Measurements from ENCODE around the gene CTCF.

Gene CTCF

DNA sequence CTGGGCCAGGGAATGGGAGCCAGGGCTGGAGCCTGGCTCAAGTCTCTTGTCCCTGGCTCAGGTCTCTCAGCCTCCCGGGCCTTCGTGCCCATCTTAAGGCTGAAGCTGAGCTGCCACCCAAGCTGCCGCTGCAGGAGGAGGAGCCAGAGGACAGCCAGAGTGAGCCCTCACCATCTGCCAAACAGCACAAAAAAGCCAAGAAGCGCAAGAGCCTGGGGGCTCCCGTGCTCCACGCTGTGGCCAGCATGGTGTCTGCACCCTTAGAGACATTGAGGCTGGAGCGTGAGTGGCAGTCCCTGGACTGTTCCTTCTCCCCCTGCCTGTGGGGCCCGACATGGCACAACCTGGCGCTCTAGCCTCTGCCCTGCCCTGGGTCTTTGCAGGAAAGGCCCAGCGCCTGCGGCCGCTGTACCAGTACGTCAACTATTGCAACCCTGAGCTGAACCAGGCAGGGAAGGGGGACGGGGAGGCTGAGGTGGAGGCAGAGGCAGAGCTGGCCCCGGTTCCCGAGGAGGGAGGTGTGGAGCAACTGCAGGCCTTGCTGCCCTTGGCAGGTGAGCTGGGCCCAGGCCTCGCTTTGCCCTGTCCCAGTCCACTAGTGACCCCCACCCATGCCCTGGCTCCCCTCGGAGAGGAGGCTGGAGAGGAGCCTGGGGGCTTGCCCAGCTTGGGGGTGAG lies 105.6 kb downstream of the CTCF start:
- Histone ChIP-seq H3K27me3 (no peaks in the 10 kb centered on the region), H3K27ac (peak overlapping the region; percentile 85), H3K36me3 (no peaks in the 10 kb centered on the region), H3K9me3 (no peaks in the 10 kb centered on the region), H3K4me1 (ENCODE audit: control insufficient read depth in 1 of 2, insufficient read depth in 1 of 2, low read depth in 1 of 2, low read length in 1 of 2) (peaks cover 46 to 49% of the 10 kb centered on the region in 2 experiments), H3K4me3 (ENCODE audit: low read depth in 1 of 2, low read length in 1 of 2) (peak overlapping the region; percentile 92 to 100)
- TF ChIP-seq, protein P1, sequence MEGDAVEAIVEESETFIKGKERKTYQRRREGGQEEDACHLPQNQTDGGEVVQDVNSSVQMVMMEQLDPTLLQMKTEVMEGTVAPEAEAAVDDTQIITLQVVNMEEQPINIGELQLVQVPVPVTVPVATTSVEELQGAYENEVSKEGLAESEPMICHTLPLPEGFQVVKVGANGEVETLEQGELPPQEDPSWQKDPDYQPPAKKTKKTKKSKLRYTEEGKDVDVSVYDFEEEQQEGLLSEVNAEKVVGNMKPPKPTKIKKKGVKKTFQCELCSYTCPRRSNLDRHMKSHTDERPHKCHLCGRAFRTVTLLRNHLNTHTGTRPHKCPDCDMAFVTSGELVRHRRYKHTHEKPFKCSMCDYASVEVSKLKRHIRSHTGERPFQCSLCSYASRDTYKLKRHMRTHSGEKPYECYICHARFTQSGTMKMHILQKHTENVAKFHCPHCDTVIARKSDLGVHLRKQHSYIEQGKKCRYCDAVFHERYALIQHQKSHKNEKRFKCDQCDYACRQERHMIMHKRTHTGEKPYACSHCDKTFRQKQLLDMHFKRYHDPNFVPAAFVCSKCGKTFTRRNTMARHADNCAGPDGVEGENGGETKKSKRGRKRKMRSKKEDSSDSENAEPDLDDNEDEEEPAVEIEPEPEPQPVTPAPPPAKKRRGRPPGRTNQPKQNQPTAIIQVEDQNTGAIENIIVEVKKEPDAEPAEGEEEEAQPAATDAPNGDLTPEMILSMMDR (IDR thresholded peaks at IDR 0.05): peak; percentile 51

DNA sequence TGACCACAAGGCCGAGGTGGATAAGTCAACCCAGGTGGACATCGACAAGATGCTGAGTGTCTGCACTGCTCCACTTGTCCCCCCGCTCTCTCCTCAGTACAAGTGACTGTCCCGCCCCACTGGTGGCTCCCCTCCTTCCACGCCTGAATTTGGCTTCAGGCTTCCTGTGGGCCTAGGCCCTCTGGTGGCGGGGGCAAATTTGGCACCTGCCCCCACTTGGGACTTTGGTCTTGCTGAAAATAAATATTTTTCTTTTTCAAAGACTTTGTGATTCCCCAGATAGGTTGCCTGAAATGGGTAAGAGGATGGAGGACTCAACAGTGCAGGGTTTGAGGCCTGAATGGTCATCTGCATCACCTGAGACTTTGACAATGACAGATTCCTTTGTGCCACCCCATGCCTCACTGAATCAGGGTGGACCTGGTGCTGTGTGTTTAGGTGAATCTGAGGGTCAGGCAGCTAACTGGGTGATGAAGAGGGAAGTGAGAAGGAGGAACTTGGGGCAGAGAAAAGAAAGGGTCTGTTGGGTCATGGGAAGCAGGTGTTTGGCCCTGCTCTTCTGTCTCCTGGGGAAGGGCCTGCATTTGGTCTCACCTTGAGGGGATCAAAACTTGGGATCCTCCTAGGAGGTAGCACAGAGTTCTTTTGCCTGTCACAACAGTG lies 106.3 kb downstream of the CTCF start:
- H3K36me3 ChIP-seq: no peaks in the 10 kb centered on the region
- peaks cover 53 to 55% of the 10 kb centered on the region in 2 experiments for H3K4me1 ChIP-seq (ENCODE audit: control insufficient read depth in 1 of 2, insufficient read depth in 1 of 2, low read depth in 1 of 2, low read length in 1 of 2)
- TF ChIP-seq, protein P1 (IDR thresholded peaks at IDR 0.05): no peak
- H3K27ac ChIP-seq: peak overlapping the region; percentile 85
- no peaks in the 10 kb centered on the region for H3K27me3 ChIP-seq
- H3K4me3 ChIP-seq (ENCODE audit: low read depth in 1 of 2, low read length in 1 of 2): peak overlapping the region in 1 of 2 experiments; percentile 15
- no peaks in the 10 kb centered on the region for H3K9me3 ChIP-seq

DNA sequence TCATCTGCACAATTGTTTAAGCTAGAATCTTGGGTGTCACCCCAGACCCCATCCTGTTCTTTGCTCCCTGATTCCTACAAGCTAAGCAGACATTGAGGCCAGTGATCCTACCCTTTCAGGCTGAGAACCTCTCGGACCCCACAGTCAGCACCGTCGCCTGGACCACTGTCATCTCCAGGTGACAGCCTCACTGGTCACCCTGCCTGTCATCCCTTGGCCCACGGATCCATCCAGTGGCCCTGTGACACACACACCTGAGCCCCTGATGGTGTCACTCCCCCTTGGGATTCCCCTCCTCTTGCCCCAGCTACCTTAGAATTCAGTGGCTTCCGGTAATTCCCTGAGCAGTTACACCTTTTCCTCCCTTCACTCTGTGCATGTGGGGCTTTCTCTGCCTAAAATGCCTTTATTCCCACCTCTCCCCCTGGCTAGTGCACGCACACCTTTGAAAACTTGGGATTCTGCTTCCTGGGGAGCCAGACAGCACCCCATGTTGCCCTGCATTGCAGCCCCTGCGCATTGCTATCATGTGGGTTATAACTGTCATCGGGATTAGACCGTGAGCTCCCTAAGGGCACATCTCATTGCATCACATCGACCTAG lies 107.3 kb downstream of the CTCF start:
- Histone ChIP-seq H3K27me3 (no peaks in the 10 kb centered on the region), H3K27ac (peak overlapping the region; percentile 85), H3K4me1 (ENCODE audit: control insufficient read depth in 1 of 2, insufficient read depth in 1 of 2, low read depth in 1 of 2, low read length in 1 of 2) (peaks cover 62 to 65% of the 10 kb centered on the region in 2 experiments), H3K4me3 (ENCODE audit: low read depth in 1 of 2, low read length in 1 of 2) (peak overlapping the region in 1 of 2 experiments; percentile 15), H3K9me3 (no peaks in the 10 kb centered on the region), H3K36me3 (no peaks in the 10 kb centered on the region)
- TF ChIP-seq, protein P1 (IDR thresholded peaks at IDR 0.05): no peak

DNA sequence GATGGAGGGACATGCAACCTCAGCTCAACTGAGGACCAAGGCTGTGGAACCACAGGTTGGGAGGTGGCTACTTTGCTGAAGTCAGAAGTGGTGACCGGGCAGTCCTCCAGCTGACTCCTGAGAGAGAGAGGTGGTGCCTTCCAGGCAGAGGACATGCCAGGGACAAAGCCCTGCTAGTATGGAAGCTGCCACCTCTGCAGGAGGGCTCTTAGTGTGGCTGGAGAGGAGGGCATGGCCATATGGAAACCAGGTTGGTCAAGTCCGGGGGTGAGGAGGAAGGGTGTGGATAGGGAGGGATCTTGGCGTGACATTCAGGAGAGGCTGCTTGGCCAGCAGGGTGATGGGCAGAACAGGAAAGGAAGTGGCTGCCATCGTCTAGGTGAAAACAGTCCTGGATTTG lies 110.0 kb downstream of the CTCF start:
- peaks cover 52 to 56% of the 10 kb centered on the region in 2 experiments for H3K4me1 ChIP-seq (ENCODE audit: control insufficient read depth in 1 of 2, insufficient read depth in 1 of 2, low read depth in 1 of 2, low read length in 1 of 2)
- TF ChIP-seq, protein P1 (IDR thresholded peaks at IDR 0.05): no peak
- no peaks in the 10 kb centered on the region for H3K9me3 ChIP-seq
- peaks cover 13% of the 10 kb centered on the region for H3K36me3 ChIP-seq
- H3K4me3 ChIP-seq (ENCODE audit: low read depth in 1 of 2, low read length in 1 of 2): no peak overlapping the region
- no peaks in the 10 kb centered on the region for H3K27me3 ChIP-seq
- H3K27ac ChIP-seq: peak overlapping the region; percentile 93

DNA sequence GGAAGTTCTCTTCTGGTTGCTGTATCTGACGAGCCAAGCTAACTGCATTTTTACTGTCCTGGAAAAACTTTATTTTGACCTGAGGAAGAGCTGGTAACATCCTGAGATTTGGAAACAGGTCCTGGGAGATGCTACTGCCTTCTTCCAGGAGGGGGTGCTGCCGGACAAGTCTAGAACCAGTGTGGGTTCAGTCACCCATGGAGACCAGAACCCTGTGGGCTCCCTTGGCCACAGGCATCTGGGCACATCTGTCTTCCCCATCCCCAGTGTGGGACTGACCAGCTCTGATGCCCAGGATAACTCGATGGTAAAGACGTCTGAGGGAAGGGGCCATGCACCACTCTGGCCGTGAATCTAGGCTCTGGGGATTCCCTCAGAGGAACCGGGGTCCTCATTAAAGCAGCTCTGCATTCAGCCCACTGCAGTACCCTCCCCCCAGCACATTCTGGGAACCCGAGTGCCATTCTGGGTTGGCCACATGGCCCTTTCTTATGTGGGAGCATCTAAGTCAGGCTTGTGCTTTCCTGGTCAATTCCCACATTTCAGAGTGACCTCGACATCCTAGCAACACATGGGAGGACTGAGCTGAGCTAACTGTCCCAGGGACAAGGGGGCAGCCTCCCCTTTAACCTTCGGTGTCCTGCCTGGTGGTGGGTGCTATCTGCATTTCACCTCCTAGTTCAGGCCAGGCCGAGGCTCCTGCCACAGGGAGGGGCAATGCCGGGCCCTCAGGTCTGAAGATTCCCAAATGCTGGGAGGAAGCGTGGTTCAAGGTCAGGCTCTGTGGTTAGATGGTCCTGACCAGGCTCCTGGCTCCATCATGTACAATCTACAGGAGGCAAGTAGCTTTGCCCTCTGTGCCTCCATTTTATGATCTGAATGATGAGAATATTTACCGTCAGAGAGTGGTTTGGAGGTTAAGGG lies 110.7 kb downstream of the CTCF start:
- Histone ChIP-seq H3K9me3 (no peaks in the 10 kb centered on the region), H3K27ac (peak overlapping the region; percentile 93), H3K27me3 (no peaks in the 10 kb centered on the region), H3K4me3 (ENCODE audit: low read depth in 1 of 2, low read length in 1 of 2) (peak overlapping the region; percentile 2 to 45), H3K4me1 (ENCODE audit: control insufficient read depth in 1 of 2, insufficient read depth in 1 of 2, low read depth in 1 of 2, low read length in 1 of 2) (peaks cover 46 to 49% of the 10 kb centered on the region in 2 experiments), H3K36me3 (peaks cover 19% of the 10 kb centered on the region)
- TF ChIP-seq, protein P1 (IDR thresholded peaks at IDR 0.05): peak; percentile 86

Data from neutrophil (primary cell).